BE2C (cell line): ENCODE measurements around the gene IRAK1. TPM values are rescaled to one million over a fixed set of nuclear protein-coding genes. Genes with fewer than 3 reads are reported as not detected.

Experiments used
- DNase-seq: peaks from one replicate; pipeline ENCODE4 v3.0.0-alpha.2; 2020
- H3K27me3 ChIP-seq: fragments of 250-450 bp; sonication (Bioruptor Pico); 2 replicates; pipeline ENCODE4 v1.5.1; 2020; ENCODE audit warnings: mild to moderate bottlenecking
- H3K36me3 ChIP-seq: fragments of 250-450 bp; sonication (Bioruptor Pico); 2 replicates; pipeline ENCODE4 v1.5.1; 2020; ENCODE audit warnings: mild to moderate bottlenecking
- H3K4me1 ChIP-seq: fragments of 250-450 bp; sonication (Bioruptor Pico); 2 replicates; pipeline ENCODE4 v1.5.1; 2020
- H3K4me3 ChIP-seq: 2 replicates; pipeline ENCODE4 v1.5.1; 2011; ENCODE audit warnings: low read depth, low read length
- H3K9me3 ChIP-seq: fragments of 250-450 bp; sonication (Bioruptor Pico); 2 replicates; pipeline ENCODE4 v1.5.1; 2020
- polyA plus RNA-seq: library from polyadenylated mRNA; unstranded; fragments of >200 nt; gene quantifications from one replicate; pipeline ENCODE4 v1.2.1, GENCODE V29; 2012; ENCODE audit warnings: low read depth, missing spikeins; ENCODE audit not compliant: insufficient read length, insufficient read depth
- TF ChIP-seq, protein P1 (sequence below): IDR thresholded peaks from 2 replicates; pipeline ENCODE4 v1.5.1; 2012; ENCODE audit warnings: mild to moderate bottlenecking, low read depth, low read length

IRAK1 gene
- 348 TPM for polyA plus RNA-seq

- TF ChIP-seq, protein P1, sequence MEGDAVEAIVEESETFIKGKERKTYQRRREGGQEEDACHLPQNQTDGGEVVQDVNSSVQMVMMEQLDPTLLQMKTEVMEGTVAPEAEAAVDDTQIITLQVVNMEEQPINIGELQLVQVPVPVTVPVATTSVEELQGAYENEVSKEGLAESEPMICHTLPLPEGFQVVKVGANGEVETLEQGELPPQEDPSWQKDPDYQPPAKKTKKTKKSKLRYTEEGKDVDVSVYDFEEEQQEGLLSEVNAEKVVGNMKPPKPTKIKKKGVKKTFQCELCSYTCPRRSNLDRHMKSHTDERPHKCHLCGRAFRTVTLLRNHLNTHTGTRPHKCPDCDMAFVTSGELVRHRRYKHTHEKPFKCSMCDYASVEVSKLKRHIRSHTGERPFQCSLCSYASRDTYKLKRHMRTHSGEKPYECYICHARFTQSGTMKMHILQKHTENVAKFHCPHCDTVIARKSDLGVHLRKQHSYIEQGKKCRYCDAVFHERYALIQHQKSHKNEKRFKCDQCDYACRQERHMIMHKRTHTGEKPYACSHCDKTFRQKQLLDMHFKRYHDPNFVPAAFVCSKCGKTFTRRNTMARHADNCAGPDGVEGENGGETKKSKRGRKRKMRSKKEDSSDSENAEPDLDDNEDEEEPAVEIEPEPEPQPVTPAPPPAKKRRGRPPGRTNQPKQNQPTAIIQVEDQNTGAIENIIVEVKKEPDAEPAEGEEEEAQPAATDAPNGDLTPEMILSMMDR, result no peak
- peak; percentile 65 for DNase-seq
- H3K4me1 ChIP-seq, result peaks cover 10% of the 10 kb centered on the region; the same call in 1 of the 2 replicates
- no peaks in the 10 kb centered on the region for H3K9me3 ChIP-seq
- H3K4me3 ChIP-seq, result peak within 1 kb of the TSS; percentile 66
- H3K27me3 ChIP-seq, result no peaks in the 10 kb centered on the region
- peaks cover 25% of the 10 kb centered on the region for H3K36me3 ChIP-seq
These were observed at the start of gene IRAK1 for GRCh38 chrX:154019633-154020528. Gene IRAK1 (minus strand): TSS chrX:154019902. CDS start chrX:154019812, 90 bp downstream.

- H3K36me3 ChIP-seq, result no peaks in the 10 kb centered on the region
- no peak for DNase-seq
- TF ChIP-seq, protein P1, result no peak
These were observed 48.9 kb upstream of the IRAK1 start for GRCh38 chrX:154068560-154068959.

DNA sequence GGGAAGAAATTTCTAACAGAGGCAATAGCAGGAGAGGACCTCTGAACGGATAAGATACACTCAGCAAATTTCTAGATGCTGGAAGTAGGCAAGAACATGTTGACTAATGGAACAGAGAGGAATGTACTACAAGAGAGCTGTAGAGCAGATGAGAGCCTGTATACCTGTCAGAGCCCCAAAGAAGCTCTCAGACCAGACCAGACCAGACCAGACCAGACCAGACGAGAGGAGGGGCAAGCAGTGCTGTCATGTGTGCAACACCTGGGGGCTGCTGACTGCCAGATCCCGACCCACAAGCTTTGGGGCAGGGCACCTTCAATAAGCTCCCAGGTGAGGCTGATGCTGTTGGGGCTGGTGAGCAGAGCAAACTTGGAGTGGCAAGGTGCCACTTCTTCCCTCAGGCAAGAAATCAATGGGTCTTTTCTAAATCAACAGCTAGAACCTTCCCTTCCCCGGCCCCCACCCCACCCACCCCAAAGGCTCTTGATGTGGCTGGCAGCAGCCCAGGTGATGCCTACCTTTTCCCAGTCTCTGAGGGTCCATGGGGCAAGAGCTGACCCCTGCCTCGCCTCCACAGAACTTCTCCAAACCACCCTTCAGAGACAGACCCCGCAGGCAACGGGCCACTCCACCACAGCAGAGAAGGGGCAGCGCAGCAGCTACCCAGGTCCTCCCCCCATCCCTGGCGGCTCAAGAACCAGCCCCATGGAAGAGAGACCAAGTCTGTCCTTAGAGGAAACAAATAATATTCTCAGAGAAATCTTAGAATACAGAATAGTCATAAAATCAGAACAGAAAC, 45.1 kb upstream of the IRAK1 start:
- Histone ChIP-seq H3K4me1 (peaks cover 9% of the 10 kb centered on the region), H3K36me3 (no peaks in the 10 kb centered on the region), H3K27me3 (no peaks in the 10 kb centered on the region), H3K9me3 (no peaks in the 10 kb centered on the region), H3K4me3 (no peak overlapping the region)
- DNase-seq, result no peak
- TF ChIP-seq, protein P1, result no peak

More at GRCh38 chrX:154068560-154068959, 48.9 kb upstream of the IRAK1 start:
- Histone ChIP-seq H3K27me3 (no peaks in the 10 kb centered on the region), H3K9me3 (no peaks in the 10 kb centered on the region), H3K4me3 (no peak overlapping the region), H3K4me1 (peaks cover 7% of the 10 kb centered on the region)

GRCh38 chrX:154063234-154063633, 43.5 kb upstream of the IRAK1 start:
- no peaks in the 10 kb centered on the region for H3K36me3 ChIP-seq
- peaks cover 9% of the 10 kb centered on the region for H3K4me1 ChIP-seq
- TF ChIP-seq, protein P1, result no peak
- H3K27me3 ChIP-seq, result no peaks in the 10 kb centered on the region
- H3K4me3 ChIP-seq, result no peak overlapping the region
- H3K9me3 ChIP-seq, result no peaks in the 10 kb centered on the region
- peak; percentile 35 for DNase-seq

- Histone ChIP-seq H3K27me3 (no peaks in the 10 kb centered on the region), H3K9me3 (no peaks in the 10 kb centered on the region), H3K4me3 (no peak overlapping the region), H3K4me1 (peaks cover 9% of the 10 kb centered on the region), H3K36me3 (no peaks in the 10 kb centered on the region)
- DNase-seq, result no peak
- TF ChIP-seq, protein P1, result no peak
These were observed 42.1 kb upstream of the IRAK1 start for GRCh38 chrX:154061801-154062200.
